HG03097 (cell line): ENCODE data around the gene SORD.
A peak's percentile ranks its signal among the peaks of the same experiment; 100 is the strongest.

Experiments used
- ATAC-seq: cut with Tn5 transposase; IDR thresholded peaks from one replicate; pipeline ENCODE4 v1.9.1; 2021; ENCODE audit not compliant: unreplicated experiment, low FRiP score

SORD gene

GRCh38 chr15:45114076-45114750, 91.2 kb downstream of the SORD start, which contains the start of the genes DUOX2 and DUOXA2:
DUOX2 (minus strand) TSS chr15:45114172; CDS start chr15:45113411, 761 bp downstream.
DUOXA2 (plus strand) TSS chr15:45114326; CDS start chr15:45114606, 280 bp downstream.
- no peak for ATAC-seq

DNA sequence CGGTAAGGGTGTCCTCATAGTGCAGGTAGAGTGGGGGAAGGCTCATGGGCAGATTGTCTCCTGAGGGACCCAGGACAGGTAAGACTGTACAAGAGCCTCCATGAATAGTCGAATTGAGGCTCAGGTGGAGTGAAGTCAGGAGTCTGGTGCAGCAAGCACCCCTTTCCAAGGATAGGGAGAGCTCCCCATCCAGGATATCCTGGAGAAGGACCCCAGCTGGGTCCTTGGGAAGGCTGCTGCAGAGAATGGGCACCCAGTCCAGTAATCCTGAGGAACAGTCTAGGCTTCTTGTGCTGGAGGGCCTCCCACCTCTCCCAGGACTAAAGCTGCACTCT, 91.7 kb downstream of the SORD start:
- no peak for ATAC-seq

- ATAC-seq, result no peak
Measured at GRCh38 chr15:45115312-45115820, 92.4 kb downstream of the SORD start.

- ATAC-seq, result no peak
Measured at GRCh38 chr15:45116006-45116481, 93.0 kb downstream of the SORD start.

- no peak for ATAC-seq
Measured at GRCh38 chr15:45116482-45117307, 93.7 kb downstream of the SORD start.

DNA sequence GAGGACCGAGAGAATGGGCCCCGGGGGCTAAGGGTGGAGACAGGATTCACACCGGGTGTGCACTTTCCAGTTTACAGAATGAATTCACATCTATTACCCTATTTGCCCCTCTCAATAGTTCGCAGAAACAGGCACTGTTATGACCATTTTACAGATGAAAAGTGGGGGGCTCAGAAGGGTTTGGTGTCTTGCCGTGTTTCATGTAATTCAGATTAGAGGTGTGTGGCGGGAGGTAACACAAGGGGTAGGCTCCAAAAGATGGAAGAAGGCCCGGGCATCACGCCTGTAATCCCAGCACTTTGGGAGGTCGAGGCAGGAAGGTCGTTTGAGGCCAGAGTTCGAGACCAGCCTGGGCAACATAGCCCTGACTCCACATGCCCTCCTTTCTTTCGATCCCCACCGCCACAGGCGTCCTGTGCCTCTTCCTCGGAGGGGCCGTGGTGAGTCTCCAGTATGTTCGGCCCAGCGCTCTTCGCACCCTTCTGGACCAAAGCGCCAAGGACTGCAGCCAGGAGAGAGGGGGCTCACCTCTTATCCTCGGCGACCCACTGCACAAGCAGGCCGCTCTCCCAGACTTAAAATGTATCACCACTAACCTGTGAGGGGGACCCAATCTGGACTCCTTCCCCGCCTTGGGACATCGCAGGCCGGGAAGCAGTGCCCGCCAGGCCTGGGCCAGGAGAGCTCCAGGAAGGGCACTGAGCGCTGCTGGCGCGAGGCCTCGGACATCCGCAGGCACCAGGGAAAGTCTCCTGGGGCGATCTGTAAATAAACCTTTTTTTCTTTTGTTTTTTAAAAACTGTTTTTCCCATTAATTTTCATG, 94.5 kb downstream of the SORD start:
- no peak for ATAC-seq

GRCh38 chr15:45118131-45118588, 95.2 kb downstream of the SORD start:
- peak; percentile 95 for ATAC-seq

- ATAC-seq, result no peak
Measured at GRCh38 chr15:45118996-45119395, 96.0 kb downstream of the SORD start.

DNA sequence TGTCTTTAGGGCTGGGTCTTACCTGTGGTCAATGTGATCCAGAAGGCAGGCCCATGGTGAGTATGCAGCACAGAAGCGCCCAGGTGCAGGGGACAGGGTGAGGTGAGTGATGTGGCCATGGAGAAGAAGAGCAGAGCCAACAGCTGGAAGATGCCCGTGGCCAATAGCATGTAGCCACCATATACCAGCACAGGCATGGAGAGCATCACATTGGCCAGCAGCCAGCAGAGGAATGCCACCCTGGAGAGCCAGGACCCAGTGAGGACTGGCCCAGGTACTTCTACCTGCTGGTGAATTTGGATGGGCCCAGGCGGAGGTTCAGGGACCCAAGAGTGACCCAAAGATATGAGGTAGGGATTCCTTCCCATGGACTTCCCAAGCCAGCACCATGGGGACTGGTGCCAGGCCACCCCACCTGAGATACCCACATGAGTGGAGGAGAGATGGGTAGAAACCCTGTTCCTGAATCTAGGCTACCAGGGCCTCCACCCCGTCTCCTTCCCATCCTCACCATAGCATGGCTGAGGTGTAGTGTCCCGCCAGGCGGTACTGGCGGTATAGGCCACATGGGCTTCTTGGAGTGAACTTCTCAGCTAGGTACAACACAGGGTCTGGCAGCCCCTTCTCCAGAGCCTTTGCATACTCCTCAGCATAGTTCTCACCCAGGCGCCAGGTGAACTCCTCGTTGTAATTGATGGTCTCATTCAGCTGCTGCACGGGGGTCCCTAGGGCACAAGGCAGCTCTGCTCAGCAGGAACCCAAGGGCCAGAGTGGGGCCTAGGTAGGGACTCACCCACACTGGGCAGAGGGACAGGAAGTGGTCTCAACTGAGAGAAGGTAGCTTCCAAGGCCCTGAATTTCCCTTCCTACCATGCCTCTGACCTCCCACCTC, 97.3 kb downstream of the SORD start:
- ATAC-seq, result no peak

GRCh38 chr15:45121020-45121419, 98.0 kb downstream of the SORD start:
- ATAC-seq, result no peak

GRCh38 chr15:45121706-45122417, 98.9 kb downstream of the SORD start:
- ATAC-seq, result no peak

DNA sequence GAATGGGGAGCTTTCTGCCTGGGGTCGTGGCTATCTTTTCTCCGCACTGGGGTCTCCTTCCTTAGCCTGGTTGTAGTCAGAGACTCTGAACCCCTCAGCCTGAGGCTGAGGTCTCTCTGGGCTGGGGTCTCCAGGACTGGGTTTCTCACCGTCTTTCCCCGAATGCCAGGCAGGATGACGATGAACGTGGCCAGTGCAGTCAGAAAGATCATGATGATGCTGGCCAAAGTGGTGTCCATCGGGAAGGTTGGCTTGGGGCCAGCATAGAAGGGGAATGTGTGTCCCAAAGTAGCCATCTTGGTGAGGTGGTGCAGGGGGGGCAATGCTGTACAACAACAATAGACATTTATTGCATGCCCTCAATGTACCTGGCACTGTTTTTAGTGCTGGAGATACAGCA, 99.7 kb downstream of the SORD start:
- no peak for ATAC-seq

- no peak for ATAC-seq
Measured at GRCh38 chr15:45123397-45123796, 100.4 kb downstream of the SORD start.

DNA sequence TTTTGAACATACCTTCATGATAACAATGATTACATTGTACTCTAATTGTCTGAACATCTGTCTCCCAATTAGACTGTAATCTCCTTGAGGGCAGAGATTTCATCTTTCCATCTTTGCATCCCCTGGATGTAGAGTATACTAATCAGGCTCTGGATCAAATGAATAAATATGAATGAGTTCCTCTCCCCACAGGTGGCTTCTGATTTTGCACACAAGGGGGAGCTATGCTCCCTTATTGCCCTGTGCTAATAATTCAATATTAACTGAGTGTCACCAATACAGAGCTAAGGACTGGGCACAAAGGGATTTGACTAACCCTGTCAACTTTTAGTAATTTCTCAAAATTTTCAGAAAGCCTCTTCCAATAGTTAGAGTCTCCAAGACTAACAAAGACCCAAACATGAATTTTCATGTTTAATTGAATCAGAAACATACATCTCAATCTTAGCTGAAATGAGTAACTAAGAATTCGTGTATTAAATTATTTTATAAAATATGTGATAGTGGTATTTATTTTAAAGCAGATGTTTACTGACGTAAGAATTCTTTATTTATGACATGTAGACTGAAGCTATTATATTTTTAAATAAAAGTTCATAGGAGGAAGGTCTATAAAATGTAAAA, 103.7 kb downstream of the SORD start:
- ATAC-seq, result no peak
